Muscle of arm (tissue), 12 donors: Measurements from ENCODE around the gene HTRA3. TPM values are rescaled to one million over a fixed set of nuclear protein-coding genes. Genes with fewer than 3 reads are reported as not detected.

Experiments used
- DNase-seq: peaks from one replicate; pipeline ENCODE4 v3.0.0-alpha.2; 2013
- polyA plus RNA-seq, 12 donors: library from polyadenylated mRNA; unstranded; fragments of 120-200 nt; gene quantifications; one replicate each; pipeline ENCODE4 v1.2.1, GENCODE V29; 2013; ENCODE audit not compliant: insufficient read length in 12 of 12

HTRA3 gene
- polyA plus RNA-seq, 12 donors = 29.7 to 62.6 (median 46.4) TPM; not detected in 1

DNA sequence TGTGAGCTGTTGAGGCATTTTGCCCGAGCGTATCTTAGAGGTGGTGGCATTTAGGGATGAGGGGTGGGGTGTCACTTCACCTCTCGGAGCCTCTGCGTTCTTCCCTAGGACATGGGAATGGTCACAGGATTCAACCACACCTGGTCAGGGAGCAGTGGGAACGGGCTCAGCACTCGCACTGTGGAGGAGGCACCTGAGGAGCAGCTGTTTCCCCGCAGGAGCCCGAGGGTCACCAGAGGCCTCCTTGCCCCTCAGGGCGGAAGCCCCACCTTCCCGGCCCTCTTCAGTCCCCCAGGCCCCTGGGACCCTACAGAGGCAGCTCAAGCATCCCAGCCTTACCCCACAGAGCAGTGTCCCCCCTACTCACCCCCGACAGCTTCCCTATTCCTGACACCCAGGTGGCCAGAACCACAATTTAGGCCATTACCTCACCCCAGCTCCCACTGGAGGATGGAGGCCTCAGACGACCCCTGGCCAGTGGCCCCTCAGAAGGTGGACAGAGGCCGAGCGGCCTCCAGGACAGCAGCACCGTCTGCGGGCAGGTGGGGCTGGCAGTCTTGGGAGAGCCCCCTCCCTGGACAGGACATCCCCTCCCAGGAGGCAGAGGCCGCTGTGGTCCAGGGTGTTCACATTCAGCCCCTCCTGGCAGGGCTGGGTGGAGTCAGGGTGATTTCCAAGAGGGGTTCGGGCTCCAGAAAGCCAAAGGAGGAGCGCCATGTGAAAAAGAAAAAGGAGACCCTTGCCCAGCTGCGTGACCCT lies 4.2 kb upstream of the HTRA3 start:
- no peak for DNase-seq

DNA sequence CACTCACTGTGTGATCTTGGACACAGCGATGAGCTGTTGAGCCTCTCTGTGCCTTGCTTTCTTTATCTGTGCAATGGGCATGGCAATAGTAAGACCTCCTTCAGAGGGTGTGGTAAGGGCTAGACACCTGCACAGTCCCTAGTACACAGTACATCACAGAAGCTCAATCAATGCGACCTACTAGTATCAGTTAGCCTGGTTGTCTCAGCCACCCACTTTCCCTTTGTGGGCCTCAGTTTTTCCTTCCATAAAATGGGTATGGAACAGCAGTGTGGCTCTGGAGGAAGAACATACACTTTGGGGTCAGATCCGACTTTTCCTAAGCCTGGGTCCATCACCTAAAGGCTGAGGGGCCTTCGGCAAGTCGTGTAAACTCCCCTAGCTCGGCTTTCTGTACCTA lies 3.5 kb upstream of the HTRA3 start:
- DNase-seq = no peak

DNA sequence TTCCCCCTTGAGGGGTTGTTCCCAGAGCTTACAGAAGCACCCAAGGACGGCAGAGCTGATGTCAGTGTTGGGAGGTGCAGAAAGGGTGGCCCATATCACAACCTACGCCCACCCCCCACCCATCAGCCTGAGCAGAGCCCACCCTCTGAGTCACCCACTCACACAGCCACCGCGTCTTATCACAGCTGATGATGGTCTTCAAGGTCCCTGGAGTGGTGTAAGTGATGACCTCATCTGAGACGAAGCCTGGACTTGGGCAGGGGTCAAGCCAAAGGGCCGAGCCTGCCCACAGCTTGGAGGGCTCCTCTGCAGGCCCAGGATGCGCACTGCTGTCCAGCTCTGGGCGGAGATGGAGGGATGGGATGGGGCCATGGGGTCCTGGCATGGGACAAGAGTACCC lies 3.0 kb upstream of the HTRA3 start:
- DNase-seq = no peak

DNA sequence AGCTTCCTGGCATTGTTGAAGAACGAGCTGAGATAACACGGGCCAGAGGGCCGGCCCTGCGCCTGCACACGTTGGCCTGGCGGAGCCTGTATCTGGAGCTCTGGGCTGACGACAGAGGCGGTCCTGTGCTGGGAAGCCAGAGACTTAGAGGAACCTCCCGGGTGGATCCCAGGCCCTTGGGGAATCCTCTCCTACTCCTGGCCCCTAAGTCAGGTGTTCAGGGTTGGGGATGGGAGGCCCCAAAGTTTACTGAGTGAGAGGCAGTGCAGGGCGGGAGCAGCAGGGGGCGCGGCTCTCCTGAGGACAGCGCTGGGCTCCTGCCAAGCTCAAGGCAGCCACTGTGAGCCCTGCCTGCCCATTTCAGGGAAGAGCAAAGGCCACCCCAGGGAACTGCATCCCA lies 2.5 kb upstream of the HTRA3 start:
- DNase-seq = no peak

DNA sequence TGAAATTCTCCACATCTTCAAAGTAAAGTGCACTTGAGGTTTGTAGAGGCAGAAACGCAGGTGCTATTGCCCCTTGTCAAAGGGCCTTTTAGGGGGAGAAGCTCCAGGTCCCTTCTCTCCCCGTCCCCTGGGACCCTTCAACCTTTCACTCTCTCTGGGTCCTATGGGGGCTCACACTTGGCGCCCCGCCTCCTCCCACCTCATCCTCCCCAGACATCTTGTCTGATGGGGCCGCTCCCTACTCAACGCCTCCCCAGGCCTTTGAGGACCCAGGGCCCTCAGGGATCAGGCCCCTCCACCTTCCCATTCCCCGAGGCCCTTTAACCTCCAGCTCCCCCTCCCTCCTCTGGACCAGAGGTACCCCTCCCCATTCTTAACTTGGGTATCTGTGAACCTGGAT lies 1.3 kb upstream of the HTRA3 start:
- no peak for DNase-seq

DNA sequence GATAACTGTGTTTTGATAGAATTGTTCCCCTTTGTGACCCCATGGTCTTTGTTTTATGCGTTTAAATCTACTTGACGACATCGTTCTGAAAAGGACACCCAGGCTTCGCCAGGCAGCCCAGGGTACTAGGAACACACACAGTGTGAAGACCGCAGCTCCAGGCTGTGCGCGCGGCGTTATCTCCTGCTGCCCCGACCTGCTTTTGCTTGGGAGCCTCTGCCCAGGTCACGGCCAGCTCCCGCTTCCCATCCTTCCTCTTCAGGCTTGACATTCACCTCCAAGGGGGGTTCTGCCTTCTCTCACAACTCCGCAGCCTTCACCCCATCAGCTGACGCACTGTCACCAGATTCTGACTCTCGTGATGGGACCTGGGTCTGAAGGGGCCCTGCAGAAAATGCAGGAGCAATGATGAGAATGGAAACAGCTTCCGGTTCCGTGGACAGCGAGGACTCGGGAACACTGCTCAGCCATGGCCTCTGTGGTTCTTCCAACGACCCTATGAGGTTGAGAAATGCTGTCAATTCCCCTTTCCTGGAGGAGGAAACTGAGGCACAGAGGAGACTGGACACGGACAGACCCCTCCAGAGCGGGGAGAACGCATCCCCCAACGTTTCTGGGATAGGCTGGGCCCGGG lies 536 bp upstream of the HTRA3 start:
- DNase-seq = no peak

DNA sequence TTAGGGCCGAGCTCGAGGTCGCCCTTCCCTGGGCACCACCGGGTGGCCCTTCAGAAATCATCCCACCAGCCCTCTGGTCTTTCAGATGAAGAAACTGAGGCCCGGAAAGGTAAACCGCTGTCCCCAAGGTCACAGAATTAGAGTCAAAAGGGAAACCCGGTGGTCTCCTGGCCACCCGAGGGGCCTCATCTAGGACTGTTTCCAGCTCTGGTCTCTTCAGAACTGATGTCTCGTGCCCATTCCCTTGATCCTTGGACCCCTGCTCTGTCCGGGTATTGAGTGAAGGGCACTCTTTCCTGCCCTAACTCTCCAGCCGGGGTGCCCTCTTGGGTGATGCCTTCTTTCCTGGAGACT lies 841 bp downstream of the HTRA3 start:
- no peak for DNase-seq

DNA sequence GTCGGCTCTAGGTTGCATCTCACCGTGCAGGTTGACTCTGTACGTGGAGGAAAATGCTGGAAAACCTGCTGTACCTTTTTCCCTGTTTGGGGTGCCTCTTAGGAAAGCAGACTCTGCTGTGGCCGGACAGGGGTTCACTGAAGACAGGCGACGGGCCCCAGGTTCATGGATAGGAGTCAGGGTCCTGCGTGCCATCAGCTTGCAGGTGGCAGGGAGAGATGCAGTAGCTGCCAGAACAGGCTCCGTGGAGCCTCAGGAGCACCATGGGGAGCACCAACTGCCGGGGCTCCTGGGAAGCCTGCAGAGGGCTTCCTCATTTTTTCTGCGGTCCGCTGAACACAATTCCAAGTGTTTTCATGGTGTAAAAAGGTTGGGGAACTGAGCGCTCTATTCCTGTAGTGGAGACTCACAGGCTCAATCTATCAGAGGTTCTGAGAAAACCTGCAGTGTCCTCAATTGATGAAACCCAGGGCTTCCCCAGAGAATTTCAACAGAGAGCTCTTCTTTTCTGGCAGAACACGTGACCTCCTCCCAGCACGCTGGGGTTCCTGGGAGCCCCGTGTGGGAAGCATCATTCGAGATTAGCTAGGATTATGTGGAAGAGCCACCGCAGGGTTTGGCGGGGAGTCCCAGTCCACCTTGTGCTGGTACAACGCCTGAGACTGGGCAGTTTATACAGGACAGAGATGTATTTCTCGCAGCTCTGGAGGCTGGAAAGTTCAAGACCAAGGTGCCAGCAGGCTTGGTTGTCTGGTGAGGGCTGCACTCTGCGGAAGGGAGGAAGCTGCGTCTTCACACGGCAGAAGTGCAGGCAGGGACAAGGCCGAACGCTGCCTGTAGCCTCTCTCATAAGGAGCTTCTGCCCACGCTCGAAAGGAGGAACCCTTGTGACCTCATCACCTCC lies 1.6 kb downstream of the HTRA3 start:
- DNase-seq = no peak

DNA sequence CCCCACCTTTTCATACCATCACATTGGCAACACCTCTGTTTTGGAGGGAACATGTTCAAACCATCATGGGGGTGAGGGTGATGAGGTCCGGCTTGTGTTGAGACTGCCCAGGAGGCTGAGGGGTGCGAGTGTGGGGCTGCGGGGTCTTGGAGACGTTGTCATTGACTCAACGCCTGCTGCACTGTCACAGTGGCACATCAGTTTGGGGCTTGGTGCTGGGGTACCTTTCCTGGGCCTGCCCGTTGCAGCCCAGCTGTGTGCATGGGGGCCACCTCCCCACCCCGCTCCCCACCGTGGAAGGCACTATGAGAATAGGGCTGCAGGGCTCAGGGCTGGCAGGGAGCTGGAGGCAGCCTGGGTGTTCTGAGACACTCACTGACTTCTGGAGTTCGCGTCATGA lies 2.3 kb downstream of the HTRA3 start:
- no peak for DNase-seq

DNA sequence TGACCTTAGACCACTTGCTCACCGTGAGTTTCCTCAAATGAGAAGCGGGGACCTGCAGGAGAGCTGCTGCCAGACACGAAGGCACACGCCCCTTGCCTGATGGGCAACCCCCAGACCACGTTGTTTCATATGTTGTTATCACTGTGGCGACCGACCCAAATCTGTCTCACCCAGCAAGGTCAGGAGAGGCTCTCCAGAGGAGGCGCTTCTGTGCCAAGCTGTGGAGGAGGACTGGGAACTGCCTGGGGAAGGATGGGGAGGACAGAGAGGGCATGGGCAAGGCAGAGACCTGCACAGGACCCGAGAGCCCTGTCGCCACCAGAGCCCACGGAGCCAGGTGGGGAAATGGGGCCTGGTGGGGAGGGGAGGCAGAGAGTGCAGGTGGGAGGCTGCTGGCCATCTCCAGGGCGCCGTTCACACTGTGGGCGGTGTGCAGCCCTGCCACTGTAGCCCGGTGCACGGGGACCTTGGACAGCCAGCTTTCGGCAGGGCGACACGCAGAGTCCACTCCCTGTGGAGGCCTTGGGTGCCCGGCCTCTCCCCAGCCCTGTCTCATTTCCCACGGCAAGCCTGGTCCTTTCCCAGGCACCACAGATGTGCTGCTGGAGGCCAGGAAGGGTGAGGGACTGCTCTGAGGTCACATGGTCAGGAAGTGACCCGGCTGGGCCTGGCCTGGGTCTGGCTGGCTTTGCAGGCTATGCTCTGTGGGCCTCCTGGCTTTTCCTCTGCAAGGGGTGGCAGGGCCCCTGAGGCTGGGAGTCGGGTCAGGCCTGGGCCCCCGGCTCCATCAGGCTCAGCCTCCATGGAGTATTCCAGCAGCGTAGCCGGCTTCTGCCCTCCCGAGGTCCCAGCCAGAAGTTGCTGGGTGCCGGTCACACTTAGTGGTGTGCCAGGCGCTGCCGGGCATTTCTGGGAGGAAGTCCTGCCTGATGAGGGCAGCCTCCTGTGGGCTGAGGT lies 3.2 kb downstream of the HTRA3 start:
- DNase-seq = no peak

DNA sequence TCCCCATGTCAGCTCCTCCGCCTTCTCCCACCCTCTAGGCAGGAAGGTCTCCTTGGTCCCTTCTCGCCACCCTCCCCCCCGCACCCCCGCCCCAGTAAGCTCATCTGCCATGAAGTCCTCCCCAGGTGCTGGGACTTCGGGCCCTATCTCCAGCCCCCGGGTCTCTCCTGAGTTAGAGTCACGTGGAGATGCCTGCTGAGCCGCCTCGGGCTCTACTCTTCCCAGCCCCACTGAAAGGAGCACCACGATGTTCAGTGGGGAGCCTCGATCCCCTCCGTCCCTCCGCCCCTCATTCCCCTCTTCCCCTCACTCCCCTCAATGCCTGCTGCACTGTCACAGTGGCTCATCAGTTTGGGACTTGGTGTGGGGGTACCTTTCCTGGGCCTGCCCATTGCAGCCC lies 3.9 kb downstream of the HTRA3 start:
- no peak for DNase-seq

DNA sequence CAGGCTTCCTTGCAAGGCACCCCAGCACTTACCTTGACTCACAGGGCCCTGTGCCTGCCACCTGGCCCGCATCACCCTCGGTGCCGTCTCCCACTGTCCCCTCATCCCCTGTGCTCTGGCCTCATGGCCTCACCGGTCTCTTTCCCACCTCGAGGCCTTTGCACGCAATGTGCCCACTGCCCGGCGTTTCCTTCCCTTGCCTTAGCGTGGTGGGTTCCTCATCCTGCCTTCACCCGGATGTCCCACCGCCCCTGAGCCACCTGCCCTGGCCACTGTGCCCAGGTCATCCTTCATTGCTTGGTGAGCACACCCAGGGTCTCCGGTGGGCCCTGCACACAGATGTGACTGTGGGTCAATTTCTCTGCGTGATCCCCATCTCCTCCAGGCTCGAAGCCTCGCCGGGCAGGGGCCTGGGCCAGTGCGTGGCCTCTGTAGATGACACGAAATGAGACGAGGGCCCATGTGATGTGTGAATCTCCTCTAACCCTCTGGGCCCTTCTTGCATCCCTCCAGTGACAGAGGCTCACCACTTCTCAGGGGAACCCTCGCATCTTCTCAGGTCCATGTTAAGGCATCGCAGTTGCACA lies 4.6 kb downstream of the HTRA3 start:
- DNase-seq = no peak

DNA sequence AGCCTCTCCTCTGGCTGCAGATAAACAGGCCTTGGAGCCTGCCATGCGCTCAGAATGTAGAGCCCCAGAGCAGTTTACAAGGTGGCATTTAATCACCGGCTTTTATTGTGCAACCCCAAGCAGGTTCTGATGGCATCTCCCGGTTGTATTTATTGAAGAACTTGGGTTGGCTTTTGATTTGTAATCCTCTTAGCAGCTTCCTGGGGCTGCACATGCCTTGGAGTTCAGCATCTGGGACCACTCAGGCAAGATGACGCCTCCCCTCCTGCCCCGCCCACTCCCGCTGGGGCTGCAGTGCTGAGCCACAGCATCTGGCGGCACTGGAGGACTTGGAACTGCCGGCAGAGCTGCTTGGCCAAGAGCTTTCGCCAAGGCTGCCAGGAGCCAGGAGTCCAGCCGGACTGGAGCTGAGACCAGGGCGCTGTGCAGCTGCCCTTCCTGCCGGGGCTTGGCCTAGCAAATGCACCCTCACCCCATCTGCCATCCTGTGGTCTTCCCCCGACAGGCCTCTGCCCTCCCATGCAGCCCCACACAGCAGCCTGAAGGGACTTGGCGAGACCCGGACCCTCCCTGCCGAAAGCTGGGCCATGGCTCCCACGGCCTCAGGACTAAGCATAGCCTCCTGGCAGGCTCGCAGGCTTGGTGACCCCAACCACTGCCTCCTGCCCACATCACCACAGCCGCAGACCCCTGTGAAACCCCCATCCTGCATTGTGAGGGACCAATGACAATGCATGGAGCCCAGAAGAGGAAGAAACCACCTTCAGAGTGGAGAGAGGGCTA lies 5.4 kb downstream of the HTRA3 start:
- peak; percentile 92 for DNase-seq

DNA sequence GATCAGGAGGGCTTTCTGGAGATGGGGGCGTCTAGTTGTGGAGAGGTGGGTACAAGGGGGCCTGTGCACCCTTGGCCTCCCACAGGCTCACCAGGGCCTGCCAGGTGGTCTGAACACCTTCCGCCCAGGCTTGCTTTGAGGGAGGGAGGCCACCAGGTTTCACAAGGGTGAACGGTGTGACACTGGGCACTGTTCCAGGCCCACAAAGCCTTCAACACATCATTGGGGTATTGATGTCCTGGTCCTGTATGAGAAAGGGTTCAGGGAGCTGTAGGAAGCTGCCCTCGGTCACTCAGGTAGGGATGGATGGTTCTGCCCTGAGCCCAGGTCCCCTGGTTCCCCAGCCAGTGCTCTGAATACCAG lies 6.0 kb downstream of the HTRA3 start:
- DNase-seq = no peak

DNA sequence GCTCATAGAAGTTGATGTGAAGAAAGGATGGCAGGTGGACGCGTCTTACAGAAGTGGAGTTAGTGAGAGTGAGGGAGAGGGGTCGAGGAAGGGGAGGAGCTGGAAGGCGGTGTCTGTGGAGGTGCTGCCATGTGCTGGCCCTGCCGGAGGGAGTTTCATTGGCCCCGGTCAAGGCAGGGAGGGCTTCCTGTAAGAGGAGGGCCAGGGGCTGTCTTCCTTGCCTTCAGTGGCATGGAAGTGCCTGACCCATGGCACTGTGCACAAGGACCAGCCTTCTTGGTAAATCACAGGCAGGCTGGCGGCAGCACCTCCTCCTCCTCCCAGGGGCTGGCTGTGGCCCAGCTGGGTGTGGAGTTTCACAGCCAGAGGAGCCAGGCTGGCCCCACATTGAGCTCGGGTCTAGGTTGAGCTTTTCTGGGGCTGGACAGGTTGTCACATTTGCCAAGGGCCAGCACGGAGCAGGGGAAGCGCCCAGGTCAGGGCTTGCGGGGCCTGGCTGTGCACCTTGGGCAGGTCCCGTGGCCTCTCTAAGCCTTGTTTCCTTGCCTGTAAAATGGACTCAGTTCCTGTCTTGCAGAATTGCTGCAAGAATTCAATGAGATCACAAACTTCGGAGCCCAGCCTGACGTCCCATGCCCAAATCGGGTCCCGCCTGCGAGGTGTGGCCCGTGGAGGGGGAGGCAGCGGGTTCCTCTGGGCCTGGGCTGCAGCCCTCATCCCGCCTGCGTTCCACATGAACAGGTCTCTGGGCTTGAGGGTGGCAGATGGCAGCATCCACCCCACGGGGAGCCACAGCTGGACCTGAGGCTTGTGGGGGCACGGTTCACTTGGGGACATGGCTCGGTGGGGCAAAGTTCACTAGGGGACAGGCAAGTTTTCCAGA lies 7.0 kb downstream of the HTRA3 start:
- no peak for DNase-seq

DNA sequence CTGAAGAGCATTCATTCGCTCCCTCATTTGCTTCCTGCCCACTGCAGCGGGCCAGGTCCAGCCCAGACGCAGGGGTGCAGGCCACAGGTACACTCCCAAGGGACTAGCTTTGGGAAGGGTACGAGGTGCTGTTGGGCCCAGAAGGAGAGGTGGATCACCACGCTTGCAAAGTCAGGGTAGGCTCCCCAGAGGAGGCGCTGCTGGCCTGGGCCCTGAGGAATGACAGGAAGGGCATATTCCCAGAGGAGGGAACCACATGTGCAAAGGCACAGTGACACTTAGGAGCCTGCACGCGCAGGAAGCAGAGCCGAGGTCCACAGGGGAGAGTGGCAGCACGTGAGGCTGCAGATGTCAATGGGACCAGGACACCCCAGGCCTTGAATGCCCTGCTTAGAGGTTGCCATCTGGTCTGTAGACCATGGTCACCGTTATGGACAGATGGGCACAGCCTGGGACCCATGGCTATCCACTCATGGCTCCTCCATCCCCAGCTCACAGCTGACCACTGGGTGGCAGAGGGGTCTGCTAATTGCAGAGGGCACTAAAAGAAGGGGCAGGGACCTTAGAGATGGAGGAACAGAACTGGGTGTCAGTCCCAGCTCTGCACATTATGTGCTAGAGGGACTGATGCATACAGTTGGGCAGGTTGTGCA lies 7.9 kb downstream of the HTRA3 start:
- no peak for DNase-seq

DNA sequence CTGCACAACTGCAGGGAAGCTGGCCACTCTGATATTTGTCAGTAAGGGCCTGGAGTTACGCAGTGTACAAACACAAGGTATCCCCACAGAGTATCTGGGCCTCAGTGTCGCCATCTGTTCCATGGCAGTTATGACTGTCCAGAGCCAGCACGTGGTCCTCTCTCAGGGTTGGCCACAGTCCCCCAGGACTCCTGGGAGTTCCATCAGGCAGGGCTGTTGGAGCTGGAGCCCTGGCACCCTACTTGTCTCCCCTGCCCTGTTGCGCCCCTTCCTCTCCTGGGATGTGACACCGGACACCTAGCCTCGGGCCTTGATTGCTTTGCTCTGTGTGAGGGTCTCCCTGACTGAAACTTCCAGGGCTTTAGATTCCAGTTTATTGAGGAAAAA lies 8.4 kb downstream of the HTRA3 start:
- no peak for DNase-seq

DNA sequence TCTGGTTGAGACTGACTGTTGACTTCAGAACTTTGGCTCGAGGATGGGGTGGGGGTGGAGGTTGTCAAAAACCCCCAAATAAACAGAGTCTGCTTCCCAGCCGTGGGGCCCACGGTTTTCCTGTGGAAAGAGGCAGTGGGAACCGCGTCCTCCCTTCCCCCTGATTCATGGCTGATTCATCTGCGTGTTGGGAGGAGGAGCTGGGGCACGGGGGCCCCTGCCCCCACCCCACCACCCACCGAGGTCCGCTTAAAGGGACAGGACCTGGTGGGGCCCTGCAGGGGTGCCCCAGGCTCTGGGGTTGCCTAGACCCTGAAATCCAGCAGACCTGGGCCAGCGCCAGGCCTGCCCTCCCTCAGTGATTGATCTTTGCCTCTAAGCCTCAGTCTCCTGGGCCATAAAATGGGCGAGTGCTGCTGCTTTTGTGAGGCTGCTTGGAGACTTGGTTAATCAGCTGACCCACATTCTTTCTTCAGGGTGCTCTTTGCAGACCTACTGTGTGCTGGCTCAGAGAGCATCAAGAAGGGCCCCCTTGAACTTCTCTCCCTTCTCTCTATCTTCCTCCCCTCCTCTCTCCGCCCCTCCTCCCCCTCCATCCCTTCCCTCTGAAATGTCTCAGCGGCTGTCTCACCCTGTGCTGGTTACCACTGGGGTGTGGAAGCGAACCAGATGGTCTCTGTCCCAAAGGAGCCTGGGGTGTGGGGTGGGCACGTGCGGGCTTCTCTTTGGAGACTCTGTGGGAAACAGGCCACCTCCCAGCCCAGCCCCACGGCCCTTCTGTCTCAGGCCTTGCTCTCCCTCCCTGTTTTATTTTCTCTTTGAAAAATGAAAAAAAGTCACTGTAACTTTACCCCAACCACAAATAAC lies 9.1 kb downstream of the HTRA3 start:
- peak; percentile 80 for DNase-seq
